ENCODE data around the gene IMMP2L. TPM values are rescaled to one million over a fixed set of nuclear protein-coding genes. Genes with fewer than 3 reads are reported as not detected.

IMMP2L gene
- total and polyA plus RNA-seq, 4 donors, result 24.3 to 32.9 (median 26.8) TPM

- 94 to 96% methylated on average over 3 of the region's 3 CpGs for WGBS, 2 donors
- ATAC-seq (ENCODE audit: low FRiP score), result no peak
- no peak for DNase-seq
- Histone ChIP-seq H3K4me3 (ENCODE audit: low read length in 2 of 2) (no peak overlapping the region), H3K36me3 (ENCODE audit: control insufficient read depth in 1 of 2, insufficient read depth in 2 of 2, low read length in 1 of 2) (no peaks in the 10 kb centered on the region), H3K9me3 (ENCODE audit: control insufficient read depth, low read length) (no peaks in the 10 kb centered on the region), H3K4me1 (ENCODE audit: control insufficient read depth in 1 of 2, insufficient read depth in 2 of 2, low read length in 2 of 2) (peaks cover 0 to under 1% of the 10 kb centered on the region in 2 donors), H3K27me3 (ENCODE audit: control insufficient read depth in 1 of 2, insufficient read depth in 2 of 2, low read length in 1 of 2) (no peaks in the 10 kb centered on the region), H3K27ac (ENCODE audit: low read depth in 1 of 2, low read length in 2 of 2) (no peak overlapping the region)
- intact Hi-C loops (cut with DNase I), result no loop called here
These were observed 599.5 kb downstream of the IMMP2L start for GRCh38 chr7:110962826-110963225.

DNA sequence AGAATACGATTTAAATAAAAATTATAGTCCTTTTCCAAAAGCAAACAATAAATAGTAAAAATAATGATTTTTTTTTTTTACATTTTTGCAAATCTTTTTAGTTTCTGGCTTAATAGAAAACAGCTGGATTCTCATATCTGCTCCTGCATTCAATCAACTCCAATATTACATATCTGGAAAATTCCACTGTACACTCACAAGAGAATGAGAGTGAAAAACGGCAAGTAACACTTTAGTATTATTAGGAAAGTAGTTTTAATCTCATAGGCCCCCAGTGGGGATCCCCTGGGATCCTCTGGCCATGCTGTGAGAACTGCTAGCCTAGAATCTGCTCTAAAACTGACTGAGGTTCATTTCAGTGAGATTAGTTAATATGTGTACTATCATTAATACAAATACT is 599.9 kb downstream of the IMMP2L start:
- H3K27me3 ChIP-seq (ENCODE audit: control insufficient read depth in 1 of 2, insufficient read depth in 2 of 2, low read length in 1 of 2), result no peaks in the 10 kb centered on the region
- 72 to 85% methylated on average over 2 of the region's 2 CpGs for WGBS, 2 donors
- no peak overlapping the region for H3K27ac ChIP-seq (ENCODE audit: low read depth in 1 of 2, low read length in 2 of 2)
- no peak for DNase-seq
- H3K9me3 ChIP-seq (ENCODE audit: control insufficient read depth, low read length), result no peaks in the 10 kb centered on the region
- ATAC-seq (ENCODE audit: low FRiP score), result no peak
- intact Hi-C loops (cut with DNase I), result no loop called here
- no peaks in the 10 kb centered on the region for H3K36me3 ChIP-seq (ENCODE audit: control insufficient read depth in 1 of 2, insufficient read depth in 2 of 2, low read length in 1 of 2)
- H3K4me1 ChIP-seq (ENCODE audit: control insufficient read depth in 1 of 2, insufficient read depth in 2 of 2, low read length in 2 of 2), result peaks cover 0 to 1% of the 10 kb centered on the region in 2 donors
- no peak overlapping the region for H3K4me3 ChIP-seq (ENCODE audit: low read length in 2 of 2)

- Histone ChIP-seq H3K27me3 (ENCODE audit: control insufficient read depth in 1 of 2, insufficient read depth in 2 of 2, low read length in 1 of 2) (no peaks in the 10 kb centered on the region), H3K4me3 (ENCODE audit: low read length in 2 of 2) (no peak overlapping the region), H3K27ac (ENCODE audit: low read depth in 1 of 2, low read length in 2 of 2) (no peak overlapping the region), H3K36me3 (ENCODE audit: control insufficient read depth in 1 of 2, insufficient read depth in 2 of 2, low read length in 1 of 2) (no peaks in the 10 kb centered on the region), H3K9me3 (ENCODE audit: control insufficient read depth, low read length) (no peaks in the 10 kb centered on the region), H3K4me1 (ENCODE audit: control insufficient read depth in 1 of 2, insufficient read depth in 2 of 2, low read length in 2 of 2) (peaks cover 0 to 1% of the 10 kb centered on the region in 2 donors)
- ATAC-seq (ENCODE audit: low FRiP score), result no peak
- no peak for DNase-seq
- intact Hi-C loops (cut with DNase I), result no loop called here
These were observed 601.5 kb downstream of the IMMP2L start for GRCh38 chr7:110960811-110961210.

- DNase-seq, result no peak
- ATAC-seq (ENCODE audit: low FRiP score), result no peak
- H3K9me3 ChIP-seq (ENCODE audit: control insufficient read depth, low read length), result no peaks in the 10 kb centered on the region
- H3K27ac ChIP-seq (ENCODE audit: low read depth in 1 of 2, low read length in 2 of 2), result no peak overlapping the region
- no peaks in the 10 kb centered on the region for H3K36me3 ChIP-seq (ENCODE audit: control insufficient read depth in 1 of 2, insufficient read depth in 2 of 2, low read length in 1 of 2)
- intact Hi-C loops (cut with DNase I), result no loop called here
- no peaks in the 10 kb centered on the region for H3K27me3 ChIP-seq (ENCODE audit: control insufficient read depth in 1 of 2, insufficient read depth in 2 of 2, low read length in 1 of 2)
- peaks cover 2 to 4% of the 10 kb centered on the region in 2 donors for H3K4me1 ChIP-seq (ENCODE audit: control insufficient read depth in 1 of 2, insufficient read depth in 2 of 2, low read length in 2 of 2)
- no peak overlapping the region for H3K4me3 ChIP-seq (ENCODE audit: low read length in 2 of 2)
These were observed 614.0 kb downstream of the IMMP2L start for GRCh38 chr7:110948280-110948679.

DNA sequence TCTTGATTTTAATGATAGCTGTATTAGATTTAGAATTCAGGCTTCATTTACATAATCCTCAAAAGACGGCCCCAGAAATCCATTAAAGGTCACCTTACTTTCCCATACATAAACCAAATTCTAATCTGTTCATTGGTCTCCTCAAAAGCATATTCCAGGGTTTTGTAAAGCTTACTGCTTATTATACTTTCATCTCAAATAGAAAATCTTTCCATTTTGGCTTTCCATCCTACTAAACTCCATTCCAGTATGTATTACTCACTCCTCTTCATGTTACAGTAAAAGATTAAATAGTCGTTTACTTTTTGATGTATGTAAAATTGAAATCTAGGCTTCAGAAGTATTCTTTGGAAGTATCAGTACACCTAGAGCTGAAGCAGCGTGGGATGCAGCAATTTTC is 614.9 kb downstream of the IMMP2L start:
- 73 to 84% methylated on average over 3 of the region's 3 CpGs for WGBS, 2 donors
- DNase-seq (no peak), ATAC-seq (ENCODE audit: low FRiP score) (no peak)
- Histone ChIP-seq H3K36me3 (ENCODE audit: control insufficient read depth in 1 of 2, insufficient read depth in 2 of 2, low read length in 1 of 2) (no peaks in the 10 kb centered on the region), H3K27ac (ENCODE audit: low read depth in 1 of 2, low read length in 2 of 2) (no peak overlapping the region), H3K9me3 (ENCODE audit: control insufficient read depth, low read length) (no peaks in the 10 kb centered on the region), H3K4me1 (ENCODE audit: control insufficient read depth in 1 of 2, insufficient read depth in 2 of 2, low read length in 2 of 2) (peaks cover 2 to 8% of the 10 kb centered on the region in 2 donors), H3K4me3 (ENCODE audit: low read length in 2 of 2) (no peak overlapping the region), H3K27me3 (ENCODE audit: control insufficient read depth in 1 of 2, insufficient read depth in 2 of 2, low read length in 1 of 2) (no peaks in the 10 kb centered on the region)
- intact Hi-C loops (cut with DNase I), result no loop called here

DNA sequence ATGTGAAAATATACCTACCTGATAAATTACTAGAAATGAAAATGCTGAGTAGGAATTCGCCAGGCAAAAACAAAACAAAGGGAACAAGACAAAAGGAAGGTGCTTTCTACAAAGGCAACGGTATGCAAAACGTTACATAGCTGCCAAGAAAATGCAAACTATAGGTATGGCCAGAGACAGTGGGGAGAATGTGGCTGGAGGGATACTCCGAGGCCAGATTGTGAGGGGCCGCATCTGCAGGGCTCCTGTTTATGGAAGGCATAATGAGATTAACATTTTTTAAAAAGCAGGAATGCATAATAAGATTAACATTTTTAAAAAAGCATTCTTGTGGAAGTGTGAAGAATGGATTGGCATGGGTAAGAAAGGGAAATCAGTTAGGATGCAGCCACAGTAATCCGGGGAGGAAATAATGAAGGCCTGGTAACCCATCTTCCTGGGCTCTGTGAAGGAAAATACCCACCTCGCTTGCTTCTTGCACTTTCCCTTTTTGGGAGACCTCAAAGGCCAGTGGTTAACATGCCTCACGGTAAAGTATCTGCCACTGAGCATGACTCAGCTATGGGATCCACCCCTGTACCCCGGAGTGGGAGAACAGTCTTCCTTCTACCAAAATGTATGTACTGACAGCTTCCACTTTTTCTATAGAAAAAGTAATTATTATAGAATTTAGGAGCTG is 617.2 kb downstream of the IMMP2L start:
- Histone ChIP-seq H3K4me1 (ENCODE audit: control insufficient read depth in 1 of 2, insufficient read depth in 2 of 2, low read length in 2 of 2) (peaks cover 2 to 8% of the 10 kb centered on the region in 2 donors), H3K27ac (ENCODE audit: low read depth in 1 of 2, low read length in 2 of 2) (no peak overlapping the region), H3K9me3 (ENCODE audit: control insufficient read depth, low read length) (no peaks in the 10 kb centered on the region), H3K4me3 (ENCODE audit: low read length in 2 of 2) (no peak overlapping the region), H3K36me3 (ENCODE audit: control insufficient read depth in 1 of 2, insufficient read depth in 2 of 2, low read length in 1 of 2) (no peaks in the 10 kb centered on the region), H3K27me3 (ENCODE audit: control insufficient read depth in 1 of 2, insufficient read depth in 2 of 2, low read length in 1 of 2) (no peaks in the 10 kb centered on the region)
- intact Hi-C loops (cut with DNase I), result no loop called here
- no peak for DNase-seq
- WGBS, 2 donors, result 89 to 90% methylated on average over 9 of the region's 9 CpGs
- ATAC-seq (ENCODE audit: low FRiP score), result no peak

GRCh38 chr7:110944448-110944847 is 617.8 kb downstream of the IMMP2L start:
- peaks cover 2 to 8% of the 10 kb centered on the region in 2 donors for H3K4me1 ChIP-seq (ENCODE audit: control insufficient read depth in 1 of 2, insufficient read depth in 2 of 2, low read length in 2 of 2)
- no peaks in the 10 kb centered on the region for H3K9me3 ChIP-seq (ENCODE audit: control insufficient read depth, low read length)
- H3K4me3 ChIP-seq (ENCODE audit: low read length in 2 of 2), result no peak overlapping the region
- H3K27me3 ChIP-seq (ENCODE audit: control insufficient read depth in 1 of 2, insufficient read depth in 2 of 2, low read length in 1 of 2), result no peaks in the 10 kb centered on the region
- DNase-seq (no peak), ATAC-seq (ENCODE audit: low FRiP score) (no peak)
- intact Hi-C loops (cut with DNase I), result no loop called here
- no peak overlapping the region for H3K27ac ChIP-seq (ENCODE audit: low read depth in 1 of 2, low read length in 2 of 2)
- H3K36me3 ChIP-seq (ENCODE audit: control insufficient read depth in 1 of 2, insufficient read depth in 2 of 2, low read length in 1 of 2), result no peaks in the 10 kb centered on the region
- 98% methylated on average over 7 of the region's 7 CpGs for WGBS, 2 donors

DNA sequence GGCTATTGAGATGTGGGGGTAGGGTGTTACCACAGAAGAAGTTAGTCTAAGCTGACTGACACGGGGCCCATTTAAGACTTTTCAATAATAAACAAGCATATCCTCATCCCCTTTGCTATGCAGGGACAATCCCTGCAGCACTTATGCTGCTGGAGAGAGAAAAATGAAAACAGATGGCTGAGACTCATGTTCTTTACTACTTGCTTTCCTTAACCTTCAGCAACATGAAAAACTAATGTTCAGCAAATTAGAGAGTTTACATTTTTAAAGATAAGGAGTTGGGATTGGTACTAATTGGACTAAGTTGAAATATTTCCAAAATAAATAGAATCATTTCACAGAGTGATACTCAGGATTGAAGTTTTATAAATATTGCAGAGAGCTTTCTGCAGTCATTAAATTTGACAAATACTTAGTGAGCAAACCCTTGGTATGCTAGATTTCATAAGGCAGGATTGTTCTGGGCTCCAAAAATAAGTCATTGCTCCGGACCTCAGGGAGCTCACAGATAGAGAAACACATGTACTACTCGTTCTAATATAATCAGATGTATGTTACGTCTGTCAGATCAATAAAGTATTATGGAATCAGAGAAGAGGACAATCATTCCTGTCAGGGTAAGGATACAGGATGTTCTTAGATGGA is 618.5 kb downstream of the IMMP2L start:
- 28 to 32% methylated on average over 4 of the region's 4 CpGs for WGBS, 2 donors
- Histone ChIP-seq H3K27ac (ENCODE audit: low read depth in 1 of 2, low read length in 2 of 2) (no peak overlapping the region), H3K4me3 (ENCODE audit: low read length in 2 of 2) (no peak overlapping the region), H3K27me3 (ENCODE audit: control insufficient read depth in 1 of 2, insufficient read depth in 2 of 2, low read length in 1 of 2) (no peaks in the 10 kb centered on the region), H3K4me1 (ENCODE audit: control insufficient read depth in 1 of 2, insufficient read depth in 2 of 2, low read length in 2 of 2) (peaks cover 2 to 8% of the 10 kb centered on the region in 2 donors), H3K9me3 (ENCODE audit: control insufficient read depth, low read length) (no peaks in the 10 kb centered on the region), H3K36me3 (ENCODE audit: control insufficient read depth in 1 of 2, insufficient read depth in 2 of 2, low read length in 1 of 2) (no peaks in the 10 kb centered on the region)
- intact Hi-C loops (cut with DNase I), result no loop called here
- DNase-seq (no peak), ATAC-seq (ENCODE audit: low FRiP score) (no peak)

DNA sequence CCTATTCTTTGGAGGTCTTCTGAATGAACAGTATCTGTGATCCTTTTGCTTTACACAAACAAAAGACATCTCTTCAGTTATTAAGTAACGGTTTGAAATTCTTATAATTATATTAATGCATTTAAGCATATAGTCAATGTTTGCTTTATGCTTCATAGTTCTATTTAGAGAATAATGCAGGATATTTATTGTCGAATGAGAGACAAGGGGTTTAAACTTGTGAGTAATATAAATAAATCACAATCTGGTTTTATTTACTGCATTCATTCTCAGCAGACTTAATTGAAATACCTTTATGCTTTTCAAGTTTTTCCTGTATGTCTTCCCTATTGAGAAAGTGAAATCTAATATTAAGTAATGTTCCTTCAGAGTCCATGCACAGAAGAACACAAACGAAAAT is 620.9 kb downstream of the IMMP2L start:
- ATAC-seq (ENCODE audit: low FRiP score), result no peak
- Histone ChIP-seq H3K36me3 (ENCODE audit: control insufficient read depth in 1 of 2, insufficient read depth in 2 of 2, low read length in 1 of 2) (no peaks in the 10 kb centered on the region), H3K4me3 (ENCODE audit: low read length in 2 of 2) (no peak overlapping the region), H3K4me1 (ENCODE audit: control insufficient read depth in 1 of 2, insufficient read depth in 2 of 2, low read length in 2 of 2) (peaks cover 2 to 8% of the 10 kb centered on the region in 2 donors), H3K9me3 (ENCODE audit: control insufficient read depth, low read length) (no peaks in the 10 kb centered on the region), H3K27ac (ENCODE audit: low read depth in 1 of 2, low read length in 2 of 2) (no peak overlapping the region), H3K27me3 (ENCODE audit: control insufficient read depth in 1 of 2, insufficient read depth in 2 of 2, low read length in 1 of 2) (no peaks in the 10 kb centered on the region)
- WGBS, 2 donors, result 90 to 91% methylated on average over 3 of the region's 3 CpGs
- no peak for DNase-seq
- intact Hi-C loops (cut with DNase I), result no loop called here
